ENCODE data around the gene CPT1B.

CPT1B gene

DNA sequence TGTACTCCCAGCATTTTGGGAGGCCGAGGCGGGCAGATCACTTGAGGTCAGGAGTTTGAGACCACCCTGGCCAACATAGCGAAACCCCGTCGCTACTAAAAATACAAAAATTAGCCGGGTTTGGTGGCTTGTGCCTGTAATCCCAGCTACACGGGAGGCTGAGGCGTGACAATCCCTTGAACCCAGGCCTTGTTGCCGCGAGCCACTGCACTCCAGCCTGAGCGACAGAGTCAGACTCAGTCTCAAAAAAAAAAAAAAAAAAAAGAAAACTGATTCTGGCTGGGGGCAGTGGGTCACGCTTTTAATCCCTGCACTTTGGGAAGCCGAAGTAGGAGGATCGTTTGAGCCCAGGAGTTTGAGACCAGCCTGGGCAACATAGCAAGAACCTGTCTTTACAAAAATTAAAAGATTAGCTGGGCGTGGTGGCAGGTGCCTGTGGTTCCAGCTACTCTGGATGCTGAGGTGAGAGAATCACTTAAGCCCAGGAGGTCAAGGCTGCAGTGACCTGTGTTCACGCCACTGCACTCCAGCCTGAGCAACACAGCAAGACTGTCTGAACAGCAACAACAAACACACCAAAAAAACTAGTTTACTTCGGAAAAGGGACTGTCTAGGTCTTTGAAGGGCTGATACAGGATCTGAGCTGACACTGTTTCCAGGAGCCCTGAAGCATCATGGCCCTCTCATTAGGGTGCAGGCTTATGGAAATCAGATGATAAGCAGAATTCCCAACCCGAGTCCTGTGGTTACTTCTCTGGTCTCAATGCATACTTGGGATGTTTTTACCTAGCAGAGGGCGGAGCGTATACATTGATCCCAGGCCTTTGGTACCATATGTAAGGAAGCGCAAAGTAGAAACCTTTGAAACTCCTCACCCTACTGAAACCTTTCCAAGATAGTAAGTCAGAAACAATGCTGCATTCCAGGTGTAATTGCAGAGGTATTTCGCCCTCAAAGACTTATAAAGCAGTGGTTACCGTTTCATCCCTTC lies 6.2 kb upstream of the CPT1B start:
- DNase-seq, result no peak

DNA sequence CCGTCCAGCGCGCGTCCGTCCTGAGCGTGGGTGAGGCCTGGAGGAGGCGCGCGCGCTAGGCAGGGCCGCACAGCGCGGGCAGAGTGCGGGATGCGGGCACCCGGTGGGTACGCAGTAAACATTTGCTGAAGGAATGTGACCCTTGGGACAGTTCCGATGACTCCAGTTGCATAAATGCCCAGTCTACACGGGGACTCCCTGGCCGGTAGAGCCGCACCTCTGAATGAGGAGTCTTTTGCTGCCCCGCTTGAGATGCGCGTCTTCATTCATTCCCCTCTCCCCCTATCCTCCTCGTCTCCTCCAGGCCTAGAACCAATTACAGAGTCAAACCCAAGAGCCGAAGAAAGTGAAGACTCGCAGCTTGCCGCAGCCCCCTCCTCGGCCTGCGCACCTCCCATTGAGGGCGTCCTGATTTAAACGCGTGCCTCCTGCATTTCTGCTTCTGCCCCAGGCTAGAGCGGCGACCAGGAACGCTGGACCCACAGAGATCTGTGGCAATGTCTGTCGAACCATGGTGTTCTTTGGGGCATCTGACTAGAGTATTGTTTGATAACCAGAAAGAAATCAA lies 5.2 kb upstream of the CPT1B start:
- DNase-seq, result no peak

DNA sequence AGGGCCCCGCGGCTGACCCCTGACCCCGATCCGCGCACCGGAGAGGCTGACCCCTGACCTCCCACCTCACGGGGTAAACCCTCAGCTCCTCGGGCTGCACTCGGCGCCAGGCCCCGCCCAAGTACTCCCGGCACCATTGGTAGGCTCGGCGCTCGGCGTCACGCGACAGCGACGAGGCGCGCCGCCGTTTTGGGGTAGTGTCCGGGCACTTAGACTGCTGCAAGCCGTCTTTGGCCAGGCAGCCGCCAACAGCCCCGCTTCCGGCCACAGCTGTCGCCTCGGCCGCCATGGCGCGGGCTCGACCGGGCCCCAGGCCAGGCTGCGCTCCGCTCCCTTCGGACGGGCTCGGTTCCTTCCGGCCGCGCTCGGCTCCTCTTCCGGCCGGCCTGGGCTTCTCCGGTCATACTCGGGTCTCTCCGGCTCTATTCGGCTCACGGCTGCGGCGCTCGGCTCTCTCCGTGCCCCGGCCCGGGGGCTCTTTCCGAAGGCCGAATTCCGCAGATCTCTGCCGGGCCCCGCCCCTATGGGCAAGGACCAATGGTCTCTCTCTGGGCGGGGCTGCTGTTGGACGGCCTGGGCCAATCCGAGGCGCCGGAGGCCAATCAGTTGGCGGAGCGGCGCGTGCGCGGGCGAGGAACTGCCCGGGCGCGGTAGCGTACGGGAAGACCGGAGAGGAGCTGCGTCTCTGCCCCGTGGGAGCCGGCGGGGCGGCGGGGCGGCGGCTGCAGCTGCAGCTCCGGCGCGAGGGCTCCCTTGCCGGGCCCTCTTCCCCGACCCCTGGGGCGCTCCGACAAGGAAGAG lies 4.5 kb upstream of the CPT1B start, which contains the start of gene CHKB:
Gene CHKB (minus strand): TSS at position 357 of the 801 bp plus-strand sequence. CDS start 68 bp downstream, at position 289.
- DNase-seq, result peak; percentile 96 to 97

DNA sequence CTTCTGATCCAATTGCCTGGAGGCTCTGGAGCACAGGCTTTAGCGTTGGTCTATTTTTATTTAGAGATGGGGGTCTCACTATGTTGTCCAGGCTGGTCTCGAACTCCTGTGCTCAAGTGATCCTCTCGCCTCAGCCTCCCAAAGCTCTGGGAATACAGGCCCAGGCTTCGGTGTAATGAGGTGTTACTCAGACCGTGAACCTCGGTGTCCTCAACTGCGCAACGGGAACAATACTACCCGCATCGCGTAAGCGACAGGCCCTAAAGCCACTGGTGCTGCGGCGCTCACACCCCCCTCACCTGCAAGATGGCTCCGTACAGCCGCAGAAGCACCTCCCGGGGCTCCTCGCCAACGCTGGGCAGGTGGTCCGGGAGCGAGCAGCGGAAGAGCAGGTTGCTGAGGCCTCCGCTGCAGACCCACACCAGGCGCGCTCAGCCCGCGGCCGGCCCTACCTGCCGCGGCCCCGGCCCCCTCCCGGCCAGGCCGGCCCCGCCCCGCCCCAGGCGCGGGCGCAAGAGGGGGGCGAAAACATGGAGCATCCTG lies 3.8 kb upstream of the CPT1B start:
- DNase-seq, result peak; percentile 19 to 26

DNA sequence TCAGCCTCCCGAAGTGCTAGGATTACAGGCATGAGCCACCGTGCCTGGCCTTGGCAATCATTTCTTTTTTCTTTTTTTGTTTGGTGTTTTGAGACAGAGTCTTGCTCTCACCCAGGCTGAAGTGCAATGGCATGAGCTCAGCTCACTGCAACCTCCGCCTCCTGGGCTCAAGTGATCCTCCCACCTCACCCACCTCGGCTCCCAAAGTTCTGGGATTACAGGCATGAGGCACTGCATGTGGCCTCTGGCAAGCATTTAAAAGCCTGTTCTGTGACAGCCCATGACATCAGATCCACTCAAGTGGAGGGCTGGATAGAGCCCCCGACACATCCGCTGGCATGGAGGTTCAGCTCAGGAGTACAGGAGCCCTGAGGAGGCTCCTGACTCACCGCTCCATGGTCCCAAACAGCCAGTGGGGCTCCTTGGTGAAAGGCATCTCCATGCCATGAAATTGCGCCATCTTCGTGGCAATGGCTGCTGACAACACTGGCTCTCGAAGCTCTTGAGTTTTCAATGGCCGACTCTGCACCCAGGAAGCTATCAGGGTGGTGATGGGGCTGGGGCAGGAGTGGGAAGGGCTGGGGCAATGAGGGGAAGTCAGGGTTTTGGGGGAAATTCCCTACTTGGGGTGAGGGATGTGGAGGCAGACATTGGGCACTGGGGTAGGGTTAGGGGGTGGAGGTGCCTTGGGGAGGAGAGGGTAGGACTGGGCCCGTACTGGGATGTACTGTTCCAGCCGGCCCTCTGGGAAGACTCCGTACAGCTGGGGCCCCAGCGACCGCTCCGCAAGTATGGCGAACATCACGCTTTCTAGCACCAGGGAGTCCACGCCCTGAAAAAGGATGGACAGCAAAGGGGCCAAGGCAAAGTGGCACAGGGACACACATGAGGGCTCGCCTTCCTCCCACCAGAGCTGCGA lies 3.1 kb upstream of the CPT1B start:
- DNase-seq, result no peak

DNA sequence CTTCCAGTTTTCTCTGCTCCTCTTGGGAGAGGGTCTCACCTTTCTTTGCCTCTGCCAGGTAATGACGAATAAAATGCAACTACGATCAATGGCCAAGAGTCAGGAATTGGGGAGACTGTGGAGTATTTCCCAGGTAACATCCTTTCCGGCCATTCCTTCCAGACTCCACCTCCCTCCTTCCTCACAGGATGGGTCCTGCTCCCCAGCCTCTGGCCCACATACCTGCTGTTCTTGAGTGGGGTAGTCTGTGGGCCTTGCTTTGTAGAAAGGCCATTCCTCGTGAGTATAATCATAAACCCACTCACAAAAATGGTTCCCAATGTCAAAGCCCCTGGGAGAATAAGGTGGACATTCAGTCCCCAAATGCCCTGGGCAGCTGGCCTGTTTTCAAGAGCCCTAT lies 1.5 kb upstream of the CPT1B start:
- no peak for DNase-seq

DNA sequence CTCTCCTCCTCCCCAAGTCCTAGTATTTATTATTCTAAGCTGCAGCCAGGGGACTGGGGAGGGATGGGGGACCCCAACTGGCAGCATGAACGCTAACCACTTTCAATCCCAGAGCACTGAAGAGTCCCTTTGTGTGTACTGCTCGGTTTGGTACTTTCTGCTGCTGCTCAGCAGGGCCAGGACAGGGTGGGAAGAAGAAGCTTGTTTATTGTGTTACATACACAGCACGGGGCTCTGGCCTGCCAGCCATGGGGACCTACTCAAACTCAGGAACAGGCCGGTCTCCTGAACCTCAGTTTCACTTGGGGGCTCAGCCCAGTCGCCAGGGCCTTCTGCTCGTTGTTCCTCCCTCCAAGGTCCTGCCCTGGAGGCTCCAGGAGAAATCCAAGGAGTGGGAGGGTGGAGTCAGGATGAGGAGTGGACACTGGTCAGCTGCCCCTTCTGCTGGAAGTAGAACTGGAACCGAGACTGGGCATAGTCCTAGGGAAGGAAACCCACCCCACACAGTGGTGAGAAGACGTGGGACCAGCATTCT lies 616 bp upstream of the CPT1B start:
- DNase-seq, result no peak

DNA sequence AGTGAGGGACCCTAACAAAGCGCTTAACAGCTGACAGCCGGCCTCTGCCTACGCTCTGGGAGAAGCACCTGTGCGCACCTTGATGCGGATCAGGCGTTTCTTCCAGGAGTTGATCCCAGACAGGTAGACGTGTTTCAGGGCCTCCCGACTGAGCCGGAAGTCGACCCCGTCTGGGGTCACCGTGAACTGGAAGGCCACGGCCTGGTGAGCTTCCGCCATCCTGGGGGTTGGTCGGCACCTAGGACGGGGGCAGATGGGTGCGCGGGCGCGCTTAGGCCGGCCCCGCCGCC lies 585 bp downstream of the CPT1B start:
- DNase-seq, result no peak

DNA sequence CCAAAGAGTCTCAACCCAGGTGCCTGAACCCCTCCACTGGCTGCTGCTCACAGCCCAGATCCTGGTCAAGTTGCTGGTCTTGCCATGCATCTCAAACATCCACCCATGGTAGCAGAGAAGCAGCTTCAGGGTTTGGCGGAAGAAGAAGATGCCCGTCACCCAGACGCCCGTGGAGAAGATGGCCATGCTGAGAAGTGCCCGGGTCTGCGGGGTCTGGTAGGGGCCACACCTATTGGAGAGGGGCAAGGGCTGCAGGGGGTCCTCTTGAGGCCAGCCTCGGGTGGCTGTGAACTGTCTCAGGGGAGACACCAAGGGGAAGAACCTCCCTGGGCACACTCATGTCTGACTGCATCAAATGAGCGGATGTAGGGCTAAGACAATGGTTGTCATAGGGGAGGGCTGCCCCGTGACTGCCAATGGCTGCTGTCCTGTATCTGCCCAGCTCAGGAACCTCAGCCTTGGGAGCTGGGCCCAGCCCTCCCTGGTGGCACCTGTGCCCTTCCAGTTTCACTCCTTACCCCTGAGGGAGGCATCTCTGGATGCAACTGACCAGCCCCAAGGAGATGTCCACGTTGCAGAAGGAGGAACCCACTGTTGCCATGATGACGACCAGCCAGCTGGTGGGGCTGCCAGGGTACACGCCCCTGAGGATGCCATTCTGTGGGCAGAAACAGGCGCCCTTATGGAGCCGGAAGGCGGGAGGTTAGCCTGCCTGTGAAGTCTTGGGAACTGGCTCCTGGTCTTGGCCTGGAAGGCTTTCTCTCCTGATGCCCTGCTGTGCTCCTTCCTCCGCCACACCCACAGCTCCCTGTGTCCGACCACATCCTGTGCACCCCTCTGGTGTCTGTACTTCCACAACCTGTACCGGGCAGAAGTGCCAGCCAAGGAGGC lies 1.2 kb downstream of the CPT1B start:
- DNase-seq, result no peak

DNA sequence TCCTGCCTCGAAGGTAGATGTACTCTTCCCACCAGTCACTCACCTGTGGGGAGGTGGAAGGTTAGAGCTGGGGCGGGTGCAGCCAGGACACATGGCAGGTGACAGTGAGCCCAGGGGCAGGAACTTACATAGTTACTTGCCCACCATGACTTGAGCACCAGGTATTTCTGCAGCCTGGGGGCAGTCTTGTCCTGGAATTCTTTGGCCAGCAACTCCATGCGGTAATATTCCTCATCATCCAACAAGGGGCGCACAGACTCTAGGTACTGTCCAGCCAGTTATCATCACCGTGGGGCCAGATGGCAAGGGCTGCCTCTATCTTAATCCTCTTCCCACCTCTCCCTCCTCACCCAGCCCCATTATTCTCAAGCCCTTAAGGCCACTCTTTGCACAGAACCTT lies 2.2 kb downstream of the CPT1B start:
- DNase-seq, result no peak

DNA sequence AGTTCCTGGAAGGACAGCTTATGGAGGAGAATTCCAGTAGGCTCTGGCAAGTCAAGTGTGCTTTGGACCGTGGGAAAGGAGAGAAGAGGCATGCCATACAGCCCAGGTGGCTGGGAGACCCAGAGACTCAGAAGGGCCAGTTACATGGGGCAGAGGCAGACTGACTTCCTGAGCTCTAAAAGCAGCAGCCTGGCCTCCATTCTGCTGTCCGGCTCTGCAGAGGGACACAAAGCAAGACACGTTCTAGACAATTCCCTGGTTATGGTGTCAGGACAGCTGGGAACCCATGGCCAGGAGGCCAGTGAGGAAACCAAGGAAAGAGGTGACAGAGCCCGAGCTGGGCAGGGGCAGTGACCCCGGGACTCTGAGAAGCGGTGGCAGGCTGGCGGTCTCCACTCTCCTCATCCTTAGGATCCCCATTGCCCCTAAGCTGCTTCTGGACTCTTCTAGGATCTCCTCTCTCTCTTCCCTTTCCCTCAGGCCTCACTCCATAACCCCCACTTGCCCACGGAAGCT lies 2.7 kb downstream of the CPT1B start:
- no peak for DNase-seq

DNA sequence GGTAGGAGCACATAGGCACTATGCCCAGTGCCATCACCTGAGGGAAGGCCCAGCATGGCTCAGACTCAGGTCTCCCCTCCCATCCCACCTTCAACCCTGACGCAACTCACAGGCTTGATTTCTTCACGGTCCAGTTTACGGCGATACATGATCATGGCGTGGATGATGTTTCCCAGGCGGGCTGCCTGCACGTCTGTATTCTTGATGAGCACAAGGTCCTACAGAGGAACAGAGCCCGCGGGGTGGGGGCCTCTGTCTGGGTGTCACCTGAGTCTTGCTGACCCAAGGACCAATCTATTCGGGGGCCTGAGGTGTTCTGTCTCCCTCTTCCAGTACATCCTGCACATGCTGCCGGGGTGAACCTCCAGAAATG lies 3.9 kb downstream of the CPT1B start:
- DNase-seq, result no peak

DNA sequence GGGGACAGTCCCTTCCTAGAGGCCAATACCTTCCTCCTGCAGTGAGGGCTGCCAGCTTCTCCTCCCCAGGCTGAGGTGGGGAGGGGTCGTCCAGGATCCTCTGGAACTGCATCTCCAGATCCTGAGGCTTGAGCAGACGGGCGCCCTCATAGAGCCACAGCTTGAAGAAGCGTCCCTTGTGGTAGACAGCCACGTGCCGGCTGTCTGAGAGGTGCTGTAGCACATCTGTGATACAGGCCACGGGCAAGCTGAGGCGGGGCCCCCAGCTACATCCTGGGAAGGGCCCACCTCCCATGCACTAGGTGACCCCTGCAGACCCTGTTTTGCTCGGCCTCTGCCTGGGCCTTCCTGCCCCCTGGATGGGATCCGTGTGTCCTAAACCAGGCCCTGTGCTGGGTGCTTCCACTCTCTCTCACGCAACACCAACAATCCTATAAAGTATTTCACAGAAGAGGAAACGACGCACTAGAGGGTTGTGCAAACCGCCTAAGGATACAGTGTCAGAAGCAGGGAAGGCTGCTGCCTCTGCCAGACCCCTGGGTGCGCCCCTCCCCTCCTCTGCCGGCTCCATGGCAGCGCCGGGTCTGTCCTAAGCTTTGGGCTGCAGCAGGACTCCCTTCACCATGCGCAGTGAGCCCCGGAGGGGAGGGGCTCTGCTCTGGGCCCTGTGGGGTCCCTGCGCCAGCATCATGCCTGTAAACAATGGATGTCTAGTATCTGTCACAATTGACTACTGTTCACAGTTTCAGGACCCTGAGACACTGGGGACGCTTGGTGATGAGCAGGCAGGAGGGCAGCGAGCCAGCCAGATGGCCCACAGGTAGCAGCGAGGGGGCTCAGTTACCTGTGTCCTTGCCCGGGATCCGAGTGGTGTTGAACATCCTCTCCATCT lies 4.5 kb downstream of the CPT1B start:
- no peak for DNase-seq

DNA sequence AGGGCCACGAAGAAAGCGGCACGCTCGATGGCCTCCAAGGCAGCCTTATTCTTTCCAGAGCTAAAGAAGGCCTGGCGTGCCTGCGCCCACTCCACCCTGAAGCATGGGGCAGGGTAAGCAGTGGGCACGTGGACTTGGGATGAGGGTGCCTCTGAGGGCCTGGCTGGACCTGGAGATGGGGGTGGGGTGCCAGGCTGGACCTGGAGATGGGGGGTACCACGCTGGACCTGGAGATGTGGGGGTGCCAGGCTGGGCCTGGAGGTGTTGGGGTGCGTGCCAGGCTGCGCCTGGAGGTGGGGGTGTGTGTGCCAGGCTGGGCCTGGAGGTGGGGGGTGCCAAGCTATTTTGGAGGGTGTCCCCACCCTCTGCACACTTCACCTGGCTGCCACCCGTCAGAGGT lies 5.3 kb downstream of the CPT1B start:
- DNase-seq, result no peak

DNA sequence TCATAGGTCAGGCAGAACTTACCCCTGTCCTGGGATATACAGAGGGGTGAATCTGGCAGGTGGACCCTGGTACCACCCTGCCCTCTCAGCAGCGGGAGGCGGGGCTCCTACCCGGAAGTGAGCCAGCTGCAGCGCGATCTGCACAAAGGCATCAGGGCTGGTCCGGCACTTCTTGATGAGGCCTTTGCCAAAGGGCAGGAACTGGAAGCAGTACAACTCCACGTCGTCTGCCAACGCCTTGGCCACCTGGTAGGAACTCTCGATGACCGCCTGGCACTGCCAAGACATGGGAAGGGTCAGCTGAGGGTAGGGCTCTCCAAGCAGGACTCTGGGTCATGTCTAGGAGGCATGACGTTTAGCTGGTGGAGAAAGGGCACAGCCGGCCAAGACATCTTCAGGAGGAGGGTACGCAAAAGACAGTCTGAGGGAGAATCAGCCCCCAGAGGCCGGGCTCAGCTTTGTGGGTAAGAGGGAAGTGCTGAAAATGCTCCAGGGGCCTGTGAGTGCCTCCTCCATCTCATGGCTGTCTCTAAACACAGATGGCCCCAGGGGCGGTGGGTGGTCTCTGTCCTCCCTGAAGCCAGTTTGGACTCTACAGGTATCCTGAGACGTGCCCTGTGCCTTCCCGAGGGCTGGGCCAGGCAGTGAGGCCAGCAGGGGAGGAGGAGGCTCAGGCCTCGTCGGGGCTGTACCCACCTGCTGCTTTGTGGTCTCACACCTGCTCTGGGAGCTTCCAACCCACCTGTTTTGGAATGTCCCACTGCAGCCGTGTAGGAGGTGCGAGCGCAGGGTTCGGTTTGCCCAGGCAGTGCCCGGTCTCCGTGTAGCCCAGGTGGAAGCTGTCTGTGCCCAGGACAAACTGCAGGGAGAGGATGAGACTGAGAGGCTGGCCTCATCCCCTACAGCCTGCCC lies 6.7 kb downstream of the CPT1B start:
- no peak for DNase-seq

DNA sequence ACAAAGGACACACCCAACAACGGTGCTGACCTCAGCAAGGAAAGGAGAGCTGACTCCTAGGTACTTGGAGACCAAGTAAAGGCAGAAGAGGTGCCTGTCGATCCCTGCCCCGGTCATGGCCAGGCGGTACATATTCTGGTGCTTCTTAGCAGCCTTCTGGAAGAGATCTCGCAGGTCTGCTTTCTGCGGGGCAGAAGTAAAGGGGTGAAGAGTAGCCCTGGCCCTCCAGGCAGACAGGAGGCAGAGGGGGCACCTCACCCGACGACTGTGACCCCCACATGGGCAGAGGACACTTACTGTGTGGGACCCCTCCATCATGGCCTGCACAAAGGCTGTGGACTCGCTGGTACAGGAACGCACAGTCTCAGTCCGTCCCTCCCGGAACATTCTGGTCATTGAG lies 7.4 kb downstream of the CPT1B start:
- DNase-seq, result no peak

DNA sequence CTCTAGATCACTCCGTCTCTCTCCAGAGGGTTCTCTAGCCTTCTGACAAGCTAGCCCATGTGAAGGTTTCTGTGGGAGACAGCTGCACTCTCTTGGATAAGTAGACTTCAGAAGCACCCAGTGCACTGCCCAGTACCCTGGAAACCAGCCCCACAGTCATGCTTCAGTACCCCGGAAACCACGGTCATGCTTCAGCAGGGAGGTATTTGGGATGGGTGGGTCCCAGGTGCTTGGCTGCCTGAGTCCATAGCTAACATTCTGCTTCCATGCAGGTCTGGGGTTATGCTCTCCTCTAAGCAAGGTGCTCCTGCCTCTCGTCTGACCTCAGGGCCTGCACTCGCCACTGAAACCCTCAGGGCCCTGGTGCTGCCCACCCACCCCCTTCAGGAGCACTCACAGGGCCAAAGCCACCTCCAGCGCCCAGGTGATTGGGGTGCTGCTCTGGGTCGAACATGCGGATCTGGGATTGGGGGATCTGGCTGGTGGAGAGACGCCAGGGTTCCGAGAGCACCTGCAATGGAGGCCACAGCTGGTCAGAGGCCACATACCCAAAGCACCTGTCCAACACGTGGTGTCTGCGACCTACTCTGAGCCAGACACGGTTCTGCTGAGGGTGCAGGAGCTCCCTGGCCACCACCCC lies 8.2 kb downstream of the CPT1B start:
- DNase-seq, result no peak

DNA sequence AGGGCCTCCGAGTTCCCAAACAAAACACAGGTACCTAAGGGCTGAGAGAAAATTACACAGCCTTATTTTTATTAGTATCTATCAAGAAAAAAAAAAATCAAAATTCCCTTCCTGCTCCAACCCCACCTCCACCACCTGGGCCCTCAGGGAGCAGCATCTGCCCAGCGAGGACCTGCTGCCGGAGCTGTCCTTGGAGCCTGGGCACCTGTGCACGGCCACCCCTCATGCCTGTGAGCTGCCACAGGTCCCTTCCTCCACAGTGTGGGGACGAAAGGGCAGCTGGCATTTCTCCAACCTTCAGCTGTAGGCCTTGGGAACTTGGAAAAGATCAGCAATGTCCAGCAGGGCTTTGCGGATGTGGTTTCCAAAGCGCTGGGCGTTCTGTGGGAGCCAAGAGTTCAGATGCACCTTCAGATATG lies 9.2 kb downstream of the CPT1B start:
- DNase-seq, result no peak
